ENCODE measurements around the gene HYAL1.
"Not testable (repeated sequence)": the region's sequence is repeated elsewhere in the genome, so short reads cannot be mapped to it uniquely, and the experiment has no call there.

Gene HYAL1

GRCh38 chr3:50263478-50264382, 39.6 kb downstream of the HYAL1 start:
- in situ Hi-C loops (cut with MboI; ENCODE audit: low sequenced_read_pairs), result no loop called here

- in situ Hi-C loops (cut with MboI; ENCODE audit: low sequenced_read_pairs), result no loop called here
These were observed 40.6 kb downstream of the HYAL1 start for GRCh38 chr3:50262778-50263177.

GRCh38 chr3:50262200-50262599, 41.2 kb downstream of the HYAL1 start:
- in situ Hi-C loops (cut with MboI; ENCODE audit: low sequenced_read_pairs), result not testable (repeated sequence)

GRCh38 chr3:50261505-50261904, 41.9 kb downstream of the HYAL1 start:
- in situ Hi-C loops (cut with MboI; ENCODE audit: low sequenced_read_pairs), result no loop called here

- in situ Hi-C loops (cut with MboI; ENCODE audit: low sequenced_read_pairs), result no loop called here
These were observed 42.4 kb downstream of the HYAL1 start for GRCh38 chr3:50260942-50261441.

- in situ Hi-C loops (cut with MboI; ENCODE audit: low sequenced_read_pairs), result no loop called here
These were observed 43.1 kb downstream of the HYAL1 start for GRCh38 chr3:50260027-50260941.

GRCh38 chr3:50259432-50260026, 43.8 kb downstream of the HYAL1 start:
- in situ Hi-C loops (cut with MboI; ENCODE audit: low sequenced_read_pairs), result no loop called here

- in situ Hi-C loops (cut with MboI; ENCODE audit: low sequenced_read_pairs), result no loop called here
These were observed 44.4 kb downstream of the HYAL1 start for GRCh38 chr3:50258979-50259378.

GRCh38 chr3:50258029-50258680, 45.2 kb downstream of the HYAL1 start:
- in situ Hi-C loops (cut with MboI; ENCODE audit: low sequenced_read_pairs), result no loop called here

GRCh38 chr3:50256978-50257890, 46.1 kb downstream of the HYAL1 start:
- in situ Hi-C loops (cut with MboI; ENCODE audit: low sequenced_read_pairs), result no loop called here

- in situ Hi-C loops (cut with MboI; ENCODE audit: low sequenced_read_pairs), result no loop called here
These were observed 48.1 kb downstream of the HYAL1 start for GRCh38 chr3:50255251-50255615.

- in situ Hi-C loops (cut with MboI; ENCODE audit: low sequenced_read_pairs), result no loop called here
These were observed 48.7 kb downstream of the HYAL1 start for GRCh38 chr3:50254577-50255250.

- in situ Hi-C loops (cut with MboI; ENCODE audit: low sequenced_read_pairs), result no loop called here
These were observed 52.2 kb downstream of the HYAL1 start for GRCh38 chr3:50251220-50251619.

GRCh38 chr3:50250514-50250913, 52.9 kb downstream of the HYAL1 start:
- in situ Hi-C loops (cut with MboI; ENCODE audit: low sequenced_read_pairs), result no loop called here

All from HL-60/S4 (cell line).